HL-60 (cell line): ENCODE data around the gene ALK.

Source experiments
- CTCF ChIP-seq: IDR thresholded peaks from one replicate; pipeline ENCODE4 v1.5.1; 2011; ENCODE audit warnings: low read length, control low read depth, inconsistent platforms; ENCODE audit not compliant: insufficient read depth
- TF ChIP-seq, protein P1 (sequence below): IDR thresholded peaks from 2 replicates; pipeline ENCODE4 v1.6.1; 2012; ENCODE audit warnings: low read depth; ENCODE audit not compliant: insufficient replicate concordance

- no peak for TF ChIP-seq CTCF
- TF ChIP-seq, protein P1, sequence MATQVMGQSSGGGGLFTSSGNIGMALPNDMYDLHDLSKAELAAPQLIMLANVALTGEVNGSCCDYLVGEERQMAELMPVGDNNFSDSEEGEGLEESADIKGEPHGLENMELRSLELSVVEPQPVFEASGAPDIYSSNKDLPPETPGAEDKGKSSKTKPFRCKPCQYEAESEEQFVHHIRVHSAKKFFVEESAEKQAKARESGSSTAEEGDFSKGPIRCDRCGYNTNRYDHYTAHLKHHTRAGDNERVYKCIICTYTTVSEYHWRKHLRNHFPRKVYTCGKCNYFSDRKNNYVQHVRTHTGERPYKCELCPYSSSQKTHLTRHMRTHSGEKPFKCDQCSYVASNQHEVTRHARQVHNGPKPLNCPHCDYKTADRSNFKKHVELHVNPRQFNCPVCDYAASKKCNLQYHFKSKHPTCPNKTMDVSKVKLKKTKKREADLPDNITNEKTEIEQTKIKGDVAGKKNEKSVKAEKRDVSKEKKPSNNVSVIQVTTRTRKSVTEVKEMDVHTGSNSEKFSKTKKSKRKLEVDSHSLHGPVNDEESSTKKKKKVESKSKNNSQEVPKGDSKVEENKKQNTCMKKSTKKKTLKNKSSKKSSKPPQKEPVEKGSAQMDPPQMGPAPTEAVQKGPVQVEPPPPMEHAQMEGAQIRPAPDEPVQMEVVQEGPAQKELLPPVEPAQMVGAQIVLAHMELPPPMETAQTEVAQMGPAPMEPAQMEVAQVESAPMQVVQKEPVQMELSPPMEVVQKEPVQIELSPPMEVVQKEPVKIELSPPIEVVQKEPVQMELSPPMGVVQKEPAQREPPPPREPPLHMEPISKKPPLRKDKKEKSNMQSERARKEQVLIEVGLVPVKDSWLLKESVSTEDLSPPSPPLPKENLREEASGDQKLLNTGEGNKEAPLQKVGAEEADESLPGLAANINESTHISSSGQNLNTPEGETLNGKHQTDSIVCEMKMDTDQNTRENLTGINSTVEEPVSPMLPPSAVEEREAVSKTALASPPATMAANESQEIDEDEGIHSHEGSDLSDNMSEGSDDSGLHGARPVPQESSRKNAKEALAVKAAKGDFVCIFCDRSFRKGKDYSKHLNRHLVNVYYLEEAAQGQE = no peak
These were observed 377.4 kb downstream of the ALK start for GRCh38 chr2:29544031-29544430.
